SK-N-SH (cell line): ENCODE measurements around the gene POLL. TPM values are rescaled to one million over a fixed set of nuclear protein-coding genes. Genes with fewer than 3 reads are reported as not detected.

Experiments
- CTCF ChIA-PET: fragments of 300-600, 350-600 bp; formaldehyde crosslinking; extraction: SDS; loops from one replicate; lab custom pipeline; 2021; lab: Yijun Ruan, JAX
- POLR2A ChIA-PET: fragments of 350-600 bp; sonication (Branson Sonifier 250); formaldehyde crosslinking; extraction: SDS; loops from one replicate; lab custom pipeline; 2020; ENCODE audit warnings: antibody characterized with exemption, inconsistent platforms; lab: Yijun Ruan, JAX
- DNase-seq: peaks from one replicate; pipeline ENCODE4 v3.0.0; 2012
- H2AFZ ChIP-seq: fragments of 200-600 bp; sonication (generic); 2 replicates; pipeline ENCODE4 v1.8.1; 2016; ENCODE audit warnings: antibody characterized with exemption, mild to moderate bottlenecking, low read depth
- H3F3A ChIP-seq: fragments of 200-600 bp; sonication (generic); replicated peaks from 2 replicates; pipeline ENCODE3; 2016; ENCODE audit warnings: antibody characterized with exemption, mild to moderate bottlenecking; ENCODE audit not compliant: insufficient read depth
- H3K27ac ChIP-seq, 2 experiments: fragments of 200-500 bp in 1 of 2; fragments of 200-600 bp in 1 of 2; sonication (Bioruptor generic) in 1 of 2; sonication (generic), shearing (Covaris generic) in 1 of 2; 2 replicates each; pipeline versions ENCODE4 v1.5.1 to v1.6.1; 2014 to 2016; ENCODE audit warnings: low read depth in 2 of 2, inconsistent platforms in 1 of 2, low read length in 1 of 2, mild to moderate bottlenecking in 1 of 2, mixed read lengths in 1 of 2
- H3K27me3 ChIP-seq: fragments of 200-600 bp; sonication (generic), shearing (Covaris generic); 2 replicates; pipeline ENCODE4 v1.6.1; 2016; ENCODE audit warnings: mixed run types; ENCODE audit not compliant: insufficient read depth
- H3K36me3 ChIP-seq, 2 experiments: fragments of 200-500 bp in 1 of 2; fragments of 200-600 bp in 1 of 2; sonication (Bioruptor generic) in 1 of 2; sonication (generic) in 1 of 2; replicated peaks in 1 of 2; 2 replicates each; pipeline versions ENCODE3 to v1.5.1; 2014 to 2016; ENCODE audit warnings: low read length in 1 of 2, mild to moderate bottlenecking in 1 of 2; ENCODE audit not compliant: insufficient read depth in 2 of 2, control insufficient read depth in 1 of 2
- H3K4me1 ChIP-seq, 2 experiments: fragments of 200-500 bp in 1 of 2; fragments of 200-600 bp in 1 of 2; sonication (Bioruptor generic) in 1 of 2; sonication (generic), shearing (Covaris generic) in 1 of 2; 2 replicates each; pipeline versions ENCODE4 v1.5.1 to v1.6.1; 2014 to 2016; ENCODE audit warnings: low read depth in 1 of 2, low read length in 1 of 2, mixed run types in 1 of 2; ENCODE audit not compliant: insufficient read depth in 2 of 2, control insufficient read depth in 1 of 2
- H3K4me2 ChIP-seq: fragments of 200-600 bp; sonication (generic), shearing (Covaris generic); 2 replicates; pipeline ENCODE4 v1.6.1; 2017; ENCODE audit warnings: mixed run types
- H3K4me3 ChIP-seq, 2 experiments: fragments of 200-500 bp in 1 of 2; fragments of 200-600 bp in 1 of 2; sonication (Bioruptor generic) in 1 of 2; sonication (generic), shearing (Covaris generic) in 1 of 2; 2 replicates each; pipeline versions ENCODE4 v1.5.1 to v1.8.1; 2014 to 2016; ENCODE audit warnings: low read depth in 2 of 2, inconsistent platforms in 1 of 2, low read length in 1 of 2, mild to moderate bottlenecking in 1 of 2, mixed read lengths in 1 of 2, moderate library complexity in 1 of 2
- H3K79me2 ChIP-seq: fragments of 200-600 bp; sonication (generic); 2 replicates; pipeline ENCODE4 v1.8.1; 2017; ENCODE audit warnings: mild to moderate bottlenecking; ENCODE audit not compliant: insufficient read depth
- H3K9ac ChIP-seq: fragments of 200-600 bp; sonication (generic); 2 replicates; pipeline ENCODE4 v1.6.1; 2017; ENCODE audit warnings: mixed run types
- H3K9me2 ChIP-seq: fragments of 200-600 bp; sonication (generic); 2 replicates; pipeline ENCODE4 v1.6.1; 2017; ENCODE audit warnings: mixed run types
- H3K9me3 ChIP-seq: fragments of 200-600 bp; sonication (generic); 2 replicates; pipeline ENCODE4 v1.6.1; 2017; ENCODE audit warnings: mixed run types, mild to moderate bottlenecking, moderate library complexity
- H4K20me1 ChIP-seq: fragments of 200-600 bp; sonication (generic); 2 replicates; pipeline ENCODE4 v1.6.1; 2017; ENCODE audit warnings: mild to moderate bottlenecking, mixed run types; ENCODE audit not compliant: insufficient read depth
- CHD2 ChIP-seq: fragments of 150-350 bp; IDR thresholded peaks from 2 replicates; pipeline ENCODE4 v1.6.1; 2018; ENCODE audit warnings: low read length; ENCODE audit not compliant: partially characterized antibody
- ELF1 ChIP-seq: IDR thresholded peaks from 2 replicates; pipeline ENCODE4 v1.4.0; 2012
- EZH2phosphoT487 ChIP-seq: fragments of 200-600 bp; sonication (generic); IDR thresholded peaks from 2 replicates; pipeline ENCODE4 v1.6.1; 2017; ENCODE audit warnings: low read depth, mixed run types, mild to moderate bottlenecking, antibody characterized with exemption, moderate library complexity, borderline replicate concordance
- FOSL2 ChIP-seq: IDR thresholded peaks from 2 replicates; pipeline ENCODE4 v1.4.0; 2012; ENCODE audit warnings: low read depth, mild to moderate bottlenecking, moderate library complexity, borderline replicate concordance
- FOXJ3 ChIP-seq: sonication (generic); formaldehyde crosslinking; IDR thresholded peaks from 2 replicates; pipeline ENCODE4 v1.5.1; 2020; ENCODE audit warnings: mild to moderate bottlenecking, missing genetic modification reagents
- GABPA ChIP-seq: IDR thresholded peaks from 2 replicates; pipeline ENCODE4 v1.4.0; 2012; ENCODE audit warnings: low read depth, mild to moderate bottlenecking
- IRF3 ChIP-seq: fragments of 150-350 bp; IDR thresholded peaks from 2 replicates; pipeline ENCODE4 v1.6.1; 2016; ENCODE audit warnings: mild to moderate bottlenecking, low read depth, low read length
- MEF2A ChIP-seq: IDR thresholded peaks from 2 replicates; pipeline ENCODE4 v1.4.0; 2012; ENCODE audit warnings: low read depth, borderline replicate concordance
- MXI1 ChIP-seq: IDR thresholded peaks from 2 replicates; pipeline ENCODE4 v1.6.1; 2012; ENCODE audit warnings: mild to moderate bottlenecking, low read depth, low read length, improper control_type of control experiment
- NRF1 ChIP-seq: IDR thresholded peaks from 2 replicates; pipeline ENCODE4 v1.6.1; 2012; ENCODE audit warnings: low read depth, mild to moderate bottlenecking, low read length
- PBX3 ChIP-seq: IDR thresholded peaks from 2 replicates; pipeline ENCODE4; 2012
- POLR2AphosphoS5 ChIP-seq: IDR thresholded peaks from 2 replicates; pipeline ENCODE4 v1.6.1; 2012; ENCODE audit warnings: low read depth, low read length
- RCOR1 ChIP-seq: fragments of 150-350 bp; IDR thresholded peaks from 2 replicates; pipeline ENCODE4 v1.6.1; 2017; ENCODE audit warnings: antibody characterized with exemption, low read length
- TAF1 ChIP-seq: IDR thresholded peaks from 2 replicates; pipeline ENCODE4 v1.6.1; 2012; ENCODE audit warnings: low read depth, mild to moderate bottlenecking, low read length, moderate library complexity, borderline replicate concordance
- USF1 ChIP-seq: IDR thresholded peaks from 2 replicates; pipeline ENCODE4 v1.4.0; 2012; ENCODE audit warnings: low read depth, borderline replicate concordance
- USF2 ChIP-seq: fragments of 150-350 bp; IDR thresholded peaks from 2 replicates; pipeline ENCODE4 v1.6.1; 2017; ENCODE audit warnings: antibody characterized with exemption, low read length, low read depth, borderline replicate concordance
- ZBTB33 ChIP-seq: IDR thresholded peaks from 2 replicates; pipeline ENCODE4 v1.4.0; 2012; ENCODE audit warnings: low read depth, borderline replicate concordance
- WGBS: methylation state at CpG from one replicate; pipeline ENCODE4 v1.1.6; 2017; ENCODE audit warnings: low lambda C conversion rate; 5-methylcytosine and 5-hydroxymethylcytosine counted together
- polyA plus RNA-seq, 3 experiments: library from polyadenylated mRNA; depleted of rRNA; stranded (reverse); fragments of >200 nt; gene quantifications; 2 replicates each; pipeline ENCODE4 v1.2.3, GENCODE V29; 2012

POLL gene
- polyA plus RNA-seq, 1 of the 3 experiments (the other 2 are of a cell fraction) = 22.0 TPM

GRCh38 chr10:101558204-101558603 is 29.9 kb downstream of the POLL start:
- H4K20me1 ChIP-seq = no peaks in the 10 kb centered on the region
- H2AFZ ChIP-seq = no peak overlapping the region
- H3K27me3 ChIP-seq = no peaks in the 10 kb centered on the region
- peaks cover 0 to 50% of the 10 kb centered on the region in 2 experiments; a peak in 1 of 4 replicates for H3K4me1 ChIP-seq
- ChIA-PET POLR2A (no interaction called here), CTCF (interaction anchor here (0.7 to 10.1 kb wide), 11 partner anchors 10 to 344 kb away, joined by 3 to 58 read pairs (median 4); no protein-coding TSS in a partner anchor)
- TF ChIP-seq FOSL2 = no peak
- no peak for TF ChIP-seq CHD2
- TF ChIP-seq IRF3 = no peak
- no peak for TF ChIP-seq POLR2AphosphoS5
- no peak for TF ChIP-seq EZH2phosphoT487
- TF ChIP-seq ZBTB33 = no peak
- no peak for TF ChIP-seq NRF1
- TF ChIP-seq USF2 = no peak
- TF ChIP-seq USF1 = no peak
- TF ChIP-seq MEF2A = no peak
- no peak for TF ChIP-seq ELF1
- TF ChIP-seq RCOR1 = no peak
- TF ChIP-seq TAF1 = no peak
- no peak for TF ChIP-seq PBX3
- TF ChIP-seq FOXJ3 = no peak
- no peak for TF ChIP-seq GABPA
- TF ChIP-seq MXI1 = no peak
- H3K27ac ChIP-seq = peak overlapping the region in 1 of 2 experiments; percentile 95; a peak in 1 of 4 replicates
- H3K4me2 ChIP-seq = no peak overlapping the region
- DNase-seq = no peak
- H3K79me2 ChIP-seq = no peaks in the 10 kb centered on the region
- WGBS = 100% methylated on average over 2 of the region's 2 CpGs
- H3K9me2 ChIP-seq = no peaks in the 10 kb centered on the region
- H3F3A ChIP-seq = no peaks in the 10 kb centered on the region
- H3K9ac ChIP-seq = no peak overlapping the region
- H3K9me3 ChIP-seq = no peaks in the 10 kb centered on the region
- H3K36me3 ChIP-seq = peaks cover 0 to 21% of the 10 kb centered on the region in 2 experiments
- H3K4me3 ChIP-seq = no peak overlapping the region
